ENCODE measurements around the gene PLN.

The PLN gene

GRCh38 chr6:118606858-118607257, 58.8 kb downstream of the PLN start:
- no peak overlapping the region for H3K4me3 ChIP-seq (ENCODE audit: low read depth, low read length)
- no peak for TF ChIP-seq CTCF (IDR thresholded peaks at IDR 0.05; ENCODE audit: control insufficient read depth, extremely low read depth, insufficient read depth)
- no peak for DNase-seq (ENCODE audit: low read depth)

Measured in LNCaP clone FGC (cell line).